ENCODE measurements around the gene CBY3.
"Not testable (repeated sequence)": the region's sequence is repeated elsewhere in the genome, so short reads cannot be mapped to it uniquely, and the experiment has no call there.

The CBY3 gene

DNA sequence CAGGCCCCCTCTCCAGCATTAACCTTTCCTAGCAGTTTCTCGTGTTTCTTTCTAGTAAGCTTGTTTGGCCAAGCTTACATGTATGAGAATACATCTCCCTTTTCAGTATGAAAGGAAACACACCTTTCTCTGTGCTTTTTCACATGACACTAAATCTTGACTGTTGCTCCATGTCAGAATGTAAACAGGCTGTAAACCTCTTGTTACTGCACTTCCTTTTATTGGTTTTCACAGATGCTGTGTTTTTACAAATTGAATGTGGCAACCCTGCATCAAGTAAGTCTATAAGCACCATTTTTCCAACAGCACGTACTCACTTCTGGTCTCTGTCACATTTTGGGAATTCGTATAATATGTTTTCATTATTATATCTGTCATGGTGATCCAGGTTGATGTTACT lies 15.8 kb upstream of the CBY3 start:
- TF ChIP-seq, protein P1, sequence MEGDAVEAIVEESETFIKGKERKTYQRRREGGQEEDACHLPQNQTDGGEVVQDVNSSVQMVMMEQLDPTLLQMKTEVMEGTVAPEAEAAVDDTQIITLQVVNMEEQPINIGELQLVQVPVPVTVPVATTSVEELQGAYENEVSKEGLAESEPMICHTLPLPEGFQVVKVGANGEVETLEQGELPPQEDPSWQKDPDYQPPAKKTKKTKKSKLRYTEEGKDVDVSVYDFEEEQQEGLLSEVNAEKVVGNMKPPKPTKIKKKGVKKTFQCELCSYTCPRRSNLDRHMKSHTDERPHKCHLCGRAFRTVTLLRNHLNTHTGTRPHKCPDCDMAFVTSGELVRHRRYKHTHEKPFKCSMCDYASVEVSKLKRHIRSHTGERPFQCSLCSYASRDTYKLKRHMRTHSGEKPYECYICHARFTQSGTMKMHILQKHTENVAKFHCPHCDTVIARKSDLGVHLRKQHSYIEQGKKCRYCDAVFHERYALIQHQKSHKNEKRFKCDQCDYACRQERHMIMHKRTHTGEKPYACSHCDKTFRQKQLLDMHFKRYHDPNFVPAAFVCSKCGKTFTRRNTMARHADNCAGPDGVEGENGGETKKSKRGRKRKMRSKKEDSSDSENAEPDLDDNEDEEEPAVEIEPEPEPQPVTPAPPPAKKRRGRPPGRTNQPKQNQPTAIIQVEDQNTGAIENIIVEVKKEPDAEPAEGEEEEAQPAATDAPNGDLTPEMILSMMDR (IDR thresholded peaks at IDR 0.05; ENCODE audit: low read depth, low read length, missing control alignments) = no peak
- no peak for DNase-seq (ENCODE audit: low read depth)
- H3K4me3 ChIP-seq (ENCODE audit: low read depth, low read length) = no peak overlapping the region

DNA sequence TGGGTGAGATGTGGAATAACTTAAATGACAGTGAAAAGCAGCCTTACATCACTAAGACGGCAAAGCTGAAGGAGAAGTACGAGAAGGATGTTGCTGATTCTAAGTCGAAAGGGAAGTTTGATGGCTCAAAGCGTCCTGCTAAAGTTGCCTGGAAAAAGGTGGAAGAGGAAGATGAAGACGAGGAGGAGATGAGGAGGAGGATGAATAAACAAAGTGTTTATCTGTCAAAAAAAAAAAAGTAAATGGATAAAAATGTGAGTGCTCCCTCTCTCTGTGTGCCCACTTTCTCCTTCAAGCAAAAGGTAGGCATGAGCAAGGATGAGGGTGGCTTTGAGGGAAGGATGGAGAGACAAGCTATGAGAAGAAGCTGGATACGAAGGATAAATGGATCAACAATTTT lies 13.7 kb upstream of the CBY3 start:
- H3K4me3 ChIP-seq (ENCODE audit: low read depth, low read length) = no peak overlapping the region
- no peak for DNase-seq (ENCODE audit: low read depth)
- TF ChIP-seq, protein P1 (IDR thresholded peaks at IDR 0.05; ENCODE audit: low read depth, low read length, missing control alignments) = no peak

DNA sequence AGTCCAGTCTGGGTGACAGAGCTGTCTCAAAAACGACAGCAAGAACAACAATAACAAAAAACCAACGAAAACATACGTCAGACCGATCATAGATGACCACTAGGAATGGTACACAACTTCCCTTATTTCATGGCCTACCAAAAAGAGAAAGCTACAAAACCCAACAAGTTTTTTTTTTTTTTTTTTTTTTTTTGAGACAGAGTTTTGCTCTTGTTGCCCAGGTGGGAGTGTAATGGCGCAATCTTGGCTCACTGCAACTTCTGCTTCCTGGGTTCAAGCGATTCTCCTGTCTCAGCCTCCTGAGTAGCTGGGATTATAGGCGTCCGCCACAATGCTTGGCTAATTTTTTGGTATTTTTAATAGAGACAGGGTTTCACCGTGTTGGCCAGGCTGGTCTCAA lies 8.4 kb upstream of the CBY3 start:
- DNase-seq (ENCODE audit: low read depth) = not testable (repeated sequence)

DNA sequence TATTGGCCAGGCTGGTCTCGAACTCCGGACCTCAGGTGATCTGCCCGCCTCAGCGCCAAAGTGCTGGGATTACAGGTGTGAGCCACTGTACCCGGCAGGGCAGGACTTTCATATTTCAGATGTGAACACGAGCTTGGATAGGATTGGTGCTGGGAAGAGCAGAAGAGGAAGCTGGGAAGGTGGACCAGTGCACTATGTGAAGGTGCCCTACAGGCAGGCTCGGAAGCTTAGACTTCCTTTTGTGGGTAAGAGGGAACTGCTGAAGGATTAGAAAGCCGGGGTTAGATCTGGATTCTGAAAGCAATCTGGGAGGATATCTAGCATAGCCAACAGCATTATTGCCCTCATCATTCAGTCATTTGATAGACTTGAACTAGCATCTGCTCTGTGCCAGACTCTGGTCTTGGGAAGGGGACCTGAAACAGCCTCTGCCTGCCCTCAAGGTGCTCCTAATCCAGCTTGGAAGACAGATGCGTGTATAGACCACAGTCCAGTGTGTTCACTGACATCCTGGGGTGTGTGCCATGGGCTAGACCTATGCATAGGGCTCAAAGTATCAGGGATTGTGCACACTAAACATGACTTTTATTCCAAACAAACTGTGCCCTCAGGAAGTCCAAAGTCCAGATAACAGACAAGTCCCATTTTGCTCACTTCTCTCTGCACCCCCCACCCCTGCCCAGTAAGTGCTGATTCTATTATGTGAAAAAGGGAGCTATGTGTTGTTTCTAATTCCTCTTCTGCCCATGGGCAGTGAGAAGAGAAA lies 637 bp downstream of the CBY3 start:
- DNase-seq (ENCODE audit: low read depth) = no peak
- TF ChIP-seq, protein P1 (IDR thresholded peaks at IDR 0.05; ENCODE audit: low read depth, low read length, missing control alignments) = no peak
- H3K4me3 ChIP-seq (ENCODE audit: low read depth, low read length) = no peak overlapping the region

More for the DNA sequence above, 8.4 kb upstream of the CBY3 start:
- not testable (repeated sequence) for H3K4me3 ChIP-seq (ENCODE audit: low read depth, low read length)

DNA sequence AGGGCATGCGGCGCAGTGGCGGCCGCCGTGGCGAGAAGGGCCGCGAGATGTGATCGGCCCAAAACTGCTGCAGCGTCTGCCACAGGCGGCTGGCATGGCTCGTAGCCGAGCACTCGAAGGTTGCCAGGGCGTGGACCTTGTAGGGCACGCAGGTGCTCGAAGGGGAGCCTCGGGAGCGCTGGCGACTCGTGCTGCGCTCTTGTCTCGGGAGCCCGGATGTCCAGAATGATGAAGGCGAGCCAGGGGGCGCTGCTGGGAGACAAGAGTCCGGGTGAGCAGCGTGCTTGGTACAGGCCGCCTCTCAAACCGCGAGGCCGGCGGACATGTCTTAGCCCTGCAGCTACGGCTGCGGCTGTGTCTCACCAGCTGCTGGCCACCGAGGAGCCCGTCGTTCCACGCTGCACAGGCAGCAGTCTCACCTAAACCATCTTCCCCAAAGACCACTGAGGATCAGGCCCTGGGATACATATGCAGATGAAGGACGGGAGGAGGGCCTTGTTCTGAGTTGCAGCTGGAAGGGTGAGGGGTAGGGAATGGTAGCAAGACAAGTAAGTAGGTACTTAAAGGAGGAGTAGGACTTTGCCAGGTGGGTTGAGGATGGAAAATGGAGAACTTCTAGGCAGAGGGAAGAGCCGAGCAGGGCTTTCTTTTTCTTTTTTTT lies 1.7 kb downstream of the CBY3 start:
- TF ChIP-seq, protein P1 (IDR thresholded peaks at IDR 0.05; ENCODE audit: low read depth, low read length, missing control alignments) = peak; percentile 59
- peak; percentile 57 for DNase-seq (ENCODE audit: low read depth)
- H3K4me3 ChIP-seq (ENCODE audit: low read depth, low read length) = peak overlapping the region; percentile 79

DNA sequence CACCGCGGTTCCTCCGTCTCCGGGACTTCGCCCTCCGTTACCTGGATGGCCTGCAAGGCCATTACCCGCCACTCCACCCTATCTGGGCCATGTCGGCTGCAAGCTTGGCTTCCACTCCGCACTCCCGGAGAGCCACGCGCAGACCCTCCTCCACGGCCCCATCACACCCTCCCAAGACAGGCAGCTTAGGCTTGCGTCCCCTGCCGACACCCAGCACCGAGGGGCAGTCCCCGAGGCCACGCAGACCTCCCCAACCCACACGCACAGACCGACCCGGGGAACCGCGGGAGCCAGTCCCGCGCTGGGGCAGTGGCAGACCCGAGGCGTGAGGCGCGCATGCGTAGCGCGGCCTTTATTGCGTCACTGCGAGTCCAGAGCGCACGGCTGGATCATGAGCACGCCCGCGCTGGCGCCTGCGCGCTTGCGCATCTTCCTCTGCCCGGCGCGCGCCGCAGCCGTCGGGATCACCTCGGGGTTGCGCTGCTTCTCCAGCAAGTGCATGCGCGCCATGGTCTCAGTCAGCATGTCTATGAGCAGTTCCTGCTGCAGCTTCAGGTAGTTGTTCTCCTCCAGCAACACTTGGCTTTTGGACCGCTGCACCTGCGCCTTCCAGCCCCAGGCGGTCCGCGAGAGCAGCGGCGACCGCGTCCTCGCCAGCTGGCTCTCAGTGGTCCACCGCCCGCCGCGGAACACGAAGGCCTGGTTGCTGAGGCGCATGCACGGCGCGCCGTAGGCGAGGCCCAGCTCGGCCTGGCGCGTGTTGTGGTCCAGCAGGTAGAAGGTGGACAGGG lies 2.4 kb downstream of the CBY3 start:
- H3K4me3 ChIP-seq (ENCODE audit: low read depth, low read length) = peak overlapping the region; percentile 79

More for the DNA sequence above, 2.4 kb downstream of the CBY3 start:
- peak; percentile 89 for DNase-seq (ENCODE audit: low read depth)
- TF ChIP-seq, protein P1 (IDR thresholded peaks at IDR 0.05; ENCODE audit: low read depth, low read length, missing control alignments) = no peak
